Cardiac muscle cell (in vitro differentiated cells and primary cell): ENCODE measurements around the gene CNTRL. TPM values are rescaled to one million over a fixed set of nuclear protein-coding genes. Genes with fewer than 3 reads are reported as not detected.
A peak's percentile ranks its signal among the peaks of the same experiment; 100 is the strongest.
"Not testable (repeated sequence)": the region's sequence is repeated elsewhere in the genome, so short reads cannot be mapped to it uniquely, and the experiment has no call there.

Source experiments
- DNase-seq, 2 donors: peaks; one replicate each; pipeline versions ENCODE4 v3.0.0 to v3.0.0-alpha.2; 2010 to 2017; ENCODE audit warnings: low read depth in 1 of 2, low spot score in 1 of 2
- H3K27ac ChIP-seq: fragments of 200-600 bp; sonication (generic); 2 replicates; pipeline ENCODE4 v1.5.1; 2016
- H3K27me3 ChIP-seq: fragments of 200-600 bp; sonication (generic); 2 replicates; pipeline ENCODE4 v1.6.0; 2016; ENCODE audit warnings: control low read depth
- H3K36me3 ChIP-seq: fragments of 200-600 bp; sonication (generic); 2 replicates; pipeline ENCODE4 v1.5.1; 2016; ENCODE audit warnings: control low read depth
- H3K4me1 ChIP-seq: fragments of 200-600 bp; sonication (generic); 2 replicates; pipeline ENCODE4 v1.8.1; 2017; ENCODE audit warnings: low read depth, mild to moderate bottlenecking, mixed run types
- H3K4me3 ChIP-seq: fragments of 200-600 bp; sonication (generic); 2 replicates; pipeline ENCODE4 v1.5.1; 2016; ENCODE audit warnings: mild to moderate bottlenecking
- H3K9me3 ChIP-seq: fragments of 200-600 bp; sonication (generic); 2 replicates; pipeline ENCODE4 v1.5.1; 2017; ENCODE audit warnings: low read depth, mild to moderate bottlenecking, control low read depth
- polyA plus RNA-seq: library from polyadenylated mRNA; unstranded; fragments of >200 nt; fragmentation: Nextera tagmentation; extraction: Ambion mirVana; gene quantifications from 2 replicates; pipeline ENCODE4 v1.2.1, GENCODE V29; 2016
- total RNA-seq: library from RNA; depleted of rRNA; stranded (reverse); fragments of >200 nt; gene quantifications from 2 replicates; pipeline ENCODE4 v1.2.3, GENCODE V29; 2016
- TF ChIP-seq, protein P1 (sequence below): IDR thresholded peaks from 2 replicates; pipeline ENCODE4 v1.5.1; 2012; ENCODE audit warnings: low read depth, mild to moderate bottlenecking, low read length

The CNTRL gene
- total and polyA plus RNA-seq, 2 experiments from 2014 or later = 6.3 to 24.6 TPM

DNA sequence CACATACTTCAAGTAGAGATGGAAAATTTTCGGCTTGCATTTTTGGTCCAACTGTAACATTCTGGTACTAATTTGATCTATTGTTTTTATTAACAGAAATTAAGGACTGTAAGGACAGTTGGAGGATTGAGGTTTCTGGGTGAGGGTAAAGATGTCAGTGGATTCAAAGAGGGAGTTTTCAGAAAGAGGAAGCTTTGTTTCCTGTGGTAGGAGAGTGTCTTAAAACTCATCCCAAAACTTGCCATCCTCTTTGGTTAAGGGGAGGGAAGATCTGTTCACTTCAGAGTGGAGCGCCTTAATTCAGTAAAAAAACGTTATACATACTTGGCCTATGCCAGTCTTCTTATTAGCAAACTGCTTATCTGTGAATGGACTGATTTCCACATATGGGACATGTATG lies 13.8 kb downstream of the CNTRL start:
- Histone ChIP-seq H3K9me3 (no peaks in the 10 kb centered on the region), H3K27me3 (no peaks in the 10 kb centered on the region), H3K4me1 (no peaks in the 10 kb centered on the region)

DNA sequence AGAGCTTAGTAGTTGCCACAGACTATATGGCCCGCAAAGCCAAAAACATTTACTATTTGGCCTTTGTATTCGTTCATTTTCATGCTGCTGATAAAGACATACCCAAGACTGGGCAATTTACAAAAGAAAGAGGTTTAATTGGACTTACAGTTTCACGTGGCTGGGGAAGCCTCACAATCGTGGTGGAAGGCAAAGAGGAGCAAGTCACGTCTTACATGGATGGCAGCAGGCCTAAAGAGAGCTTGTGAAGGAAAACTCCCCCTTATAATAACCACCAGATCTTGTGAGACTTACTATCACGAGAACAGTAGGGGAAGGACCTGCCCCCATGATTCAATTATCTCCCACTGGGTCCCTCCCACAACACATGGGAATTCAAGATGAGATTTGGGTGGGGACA lies 16.0 kb downstream of the CNTRL start:
- not testable (repeated sequence) for H3K27me3 ChIP-seq, H3K36me3 ChIP-seq, H3K27ac ChIP-seq, H3K4me3 ChIP-seq, DNase-seq, H3K4me1 ChIP-seq, H3K9me3 ChIP-seq

More for the DNA sequence above, 13.8 kb downstream of the CNTRL start:
- Histone ChIP-seq H3K36me3 (no peaks in the 10 kb centered on the region), H3K4me3 (no peak overlapping the region), H3K27ac (no peak overlapping the region)
- DNase-seq = no peak
- TF ChIP-seq, protein P1, sequence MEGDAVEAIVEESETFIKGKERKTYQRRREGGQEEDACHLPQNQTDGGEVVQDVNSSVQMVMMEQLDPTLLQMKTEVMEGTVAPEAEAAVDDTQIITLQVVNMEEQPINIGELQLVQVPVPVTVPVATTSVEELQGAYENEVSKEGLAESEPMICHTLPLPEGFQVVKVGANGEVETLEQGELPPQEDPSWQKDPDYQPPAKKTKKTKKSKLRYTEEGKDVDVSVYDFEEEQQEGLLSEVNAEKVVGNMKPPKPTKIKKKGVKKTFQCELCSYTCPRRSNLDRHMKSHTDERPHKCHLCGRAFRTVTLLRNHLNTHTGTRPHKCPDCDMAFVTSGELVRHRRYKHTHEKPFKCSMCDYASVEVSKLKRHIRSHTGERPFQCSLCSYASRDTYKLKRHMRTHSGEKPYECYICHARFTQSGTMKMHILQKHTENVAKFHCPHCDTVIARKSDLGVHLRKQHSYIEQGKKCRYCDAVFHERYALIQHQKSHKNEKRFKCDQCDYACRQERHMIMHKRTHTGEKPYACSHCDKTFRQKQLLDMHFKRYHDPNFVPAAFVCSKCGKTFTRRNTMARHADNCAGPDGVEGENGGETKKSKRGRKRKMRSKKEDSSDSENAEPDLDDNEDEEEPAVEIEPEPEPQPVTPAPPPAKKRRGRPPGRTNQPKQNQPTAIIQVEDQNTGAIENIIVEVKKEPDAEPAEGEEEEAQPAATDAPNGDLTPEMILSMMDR = no peak

DNA sequence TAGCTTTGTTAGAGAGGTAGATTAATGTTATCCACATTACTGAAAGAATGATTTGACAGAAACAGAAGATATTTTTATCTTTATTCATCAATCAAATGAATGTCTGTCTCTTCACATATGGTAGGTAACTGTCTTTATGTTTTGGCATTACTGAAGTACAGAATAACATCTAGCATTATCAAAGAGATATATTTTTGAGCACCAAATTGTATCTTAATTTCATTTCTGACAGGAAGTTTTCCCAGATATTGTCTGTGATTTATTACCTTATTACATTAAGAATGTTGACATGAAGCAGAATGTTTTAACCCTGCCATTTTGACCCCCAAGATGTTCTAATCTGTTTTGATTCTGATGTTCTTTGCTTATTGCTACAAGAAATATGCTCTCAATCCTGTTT lies 20.3 kb downstream of the CNTRL start:
- TF ChIP-seq, protein P1 = no peak
- H3K27ac ChIP-seq = no peak overlapping the region

DNA sequence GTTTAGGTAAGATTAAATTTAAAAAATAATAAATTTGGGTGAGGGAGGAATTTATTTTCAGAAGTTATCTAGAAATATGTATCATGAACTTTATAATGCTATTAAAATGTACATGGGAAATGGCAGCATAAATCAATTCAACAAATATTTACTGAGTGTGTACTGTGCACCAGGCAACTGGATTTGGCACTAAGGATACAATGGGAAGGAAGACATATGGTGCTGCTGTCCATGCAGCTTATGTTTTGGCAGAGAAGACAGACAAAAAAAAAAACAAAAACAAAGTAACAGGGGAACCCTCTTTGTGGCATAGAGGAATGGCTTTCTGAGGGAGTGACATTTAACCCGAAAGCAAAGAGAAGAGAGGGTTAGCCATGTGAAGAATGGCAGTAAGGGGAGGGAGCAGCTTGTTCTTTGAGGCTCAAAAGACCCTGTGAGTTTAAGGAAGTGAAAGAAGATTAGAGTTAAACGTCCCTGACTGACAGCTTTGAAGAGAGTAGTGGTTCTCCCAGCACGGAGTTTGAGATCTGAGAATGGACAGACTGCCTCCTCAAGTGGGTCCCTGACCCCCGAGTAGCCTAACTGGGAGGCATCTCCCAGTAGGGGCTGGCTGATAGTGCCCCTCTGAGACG lies 23.9 kb downstream of the CNTRL start:
- DNase-seq = no peak
- no peaks in the 10 kb centered on the region for H3K27me3 ChIP-seq
- TF ChIP-seq, protein P1 = no peak
- H3K4me3 ChIP-seq = no peak overlapping the region
- H3K36me3 ChIP-seq = no peaks in the 10 kb centered on the region
- H3K9me3 ChIP-seq = no peaks in the 10 kb centered on the region
- no peak overlapping the region for H3K27ac ChIP-seq
- H3K4me1 ChIP-seq = no peaks in the 10 kb centered on the region

More for the DNA sequence above, 20.3 kb downstream of the CNTRL start:
- Histone ChIP-seq H3K9me3 (no peaks in the 10 kb centered on the region), H3K36me3 (no peaks in the 10 kb centered on the region), H3K4me1 (no peaks in the 10 kb centered on the region), H3K27me3 (no peaks in the 10 kb centered on the region), H3K4me3 (no peak overlapping the region)
- DNase-seq = no peak

DNA sequence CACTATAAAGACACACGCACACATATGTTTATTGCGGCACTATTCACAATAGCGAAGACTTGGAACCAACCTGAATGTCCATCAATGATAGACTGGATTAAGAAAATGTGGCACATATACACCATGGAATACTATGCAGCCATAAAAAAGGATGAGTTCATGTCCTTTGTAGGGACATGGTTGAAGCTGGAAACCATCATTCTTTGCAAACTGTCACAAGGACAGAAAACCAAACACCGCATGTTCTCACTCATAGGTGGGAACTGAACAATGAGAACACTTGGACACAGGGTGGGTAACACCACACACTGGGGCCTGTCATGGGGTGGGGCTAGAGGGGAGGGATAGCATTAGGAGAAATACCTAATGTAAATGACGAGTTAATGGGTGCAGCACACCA lies 29.3 kb downstream of the CNTRL start:
- DNase-seq, H3K27ac ChIP-seq, H3K36me3 ChIP-seq, H3K4me1 ChIP-seq, H3K27me3 ChIP-seq, H3K9me3 ChIP-seq, H3K4me3 ChIP-seq: not testable (repeated sequence)

DNA sequence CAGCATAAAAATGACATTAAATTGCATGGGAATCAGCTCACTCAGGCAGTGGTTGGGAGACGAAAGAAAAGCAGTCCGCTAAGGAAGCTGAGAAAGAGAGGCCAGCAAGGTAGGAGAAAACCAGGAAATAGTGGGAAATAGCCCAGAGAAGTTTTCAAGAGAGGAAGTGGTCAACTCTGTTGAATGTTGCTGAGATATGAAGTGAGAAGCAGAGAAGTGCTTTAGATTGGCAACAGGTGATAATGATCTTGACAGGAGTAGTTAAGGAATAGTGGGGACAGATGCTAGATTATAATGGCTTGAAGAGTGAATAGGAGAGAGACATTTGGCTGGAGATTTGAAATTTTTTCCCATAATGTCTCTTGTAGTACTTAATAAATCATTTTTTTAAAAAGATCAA lies 30.8 kb downstream of the CNTRL start:
- no peak for DNase-seq
- TF ChIP-seq, protein P1 = no peak
- Histone ChIP-seq H3K9me3 (no peaks in the 10 kb centered on the region), H3K4me1 (no peaks in the 10 kb centered on the region), H3K27ac (no peak overlapping the region), H3K36me3 (no peaks in the 10 kb centered on the region), H3K4me3 (no peak overlapping the region), H3K27me3 (no peaks in the 10 kb centered on the region)

DNA sequence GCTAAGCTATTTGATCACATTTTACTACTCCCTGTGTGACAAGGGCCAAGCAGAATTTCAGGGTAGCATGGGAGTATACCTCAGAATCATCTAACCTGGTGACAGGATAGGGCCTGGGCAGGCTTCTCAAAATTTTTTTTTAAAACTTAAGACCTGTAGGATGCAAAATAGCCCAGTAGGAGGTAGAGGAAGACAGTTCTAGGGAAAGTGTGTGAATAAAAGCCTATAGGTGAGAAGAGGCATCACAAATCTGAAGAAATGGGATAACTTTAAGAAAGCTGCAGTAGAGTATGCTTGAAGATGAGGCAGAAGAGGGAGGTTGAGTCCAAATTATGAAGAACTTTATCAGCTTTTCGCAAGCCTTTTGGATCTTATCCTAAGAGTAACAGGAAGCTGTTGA lies 32.3 kb downstream of the CNTRL start:
- Histone ChIP-seq H3K4me1 (no peaks in the 10 kb centered on the region), H3K9me3 (no peaks in the 10 kb centered on the region), H3K27ac (no peak overlapping the region), H3K36me3 (no peaks in the 10 kb centered on the region), H3K27me3 (no peaks in the 10 kb centered on the region), H3K4me3 (no peak overlapping the region)
- DNase-seq = peak in 1 of 2 donors; percentile 29
- TF ChIP-seq, protein P1 = peak; percentile 28
